Effector memory CD8-positive, alpha-beta T cell (primary cell): ENCODE results near the gene IGF2BP3.
"Not testable (repeated sequence)": the region's sequence is repeated elsewhere in the genome, so short reads cannot be mapped to it uniquely, and the experiment has no call there.

ENCODE experiments used
- ATAC-seq: fragments of 150-1000 bp; cut with Tn5 transposase; replicated peaks from 2 replicates; pipeline ENCODE4 v1.10.0; 2021; ENCODE audit warnings: mild to moderate bottlenecking, moderate library complexity
- DNase-seq, 3 experiments: peaks; one replicate each; pipeline ENCODE4 v3.0.0; 2021
- H3K27ac Mint-ChIP-seq, 2 donors: one replicate each; pipeline ENCODE4 v1.8.0; 2022; ENCODE audit warnings: mild to moderate bottlenecking in 2 of 2, mixed read lengths in 2 of 2, moderate library complexity in 2 of 2
- H3K27me3 Mint-ChIP-seq, 2 donors: one replicate each; pipeline ENCODE4 v1.8.0; 2022; ENCODE audit warnings: mixed read lengths in 2 of 2
- H3K36me3 Mint-ChIP-seq: one replicate; pipeline ENCODE4 v1.8.0; 2022; ENCODE audit warnings: mild to moderate bottlenecking, moderate library complexity, mixed read lengths; ENCODE audit not compliant: insufficient read depth
- H3K4me1 Mint-ChIP-seq, 2 donors: one replicate each; pipeline ENCODE4 v1.8.0; 2022; ENCODE audit warnings: low read depth in 2 of 2, mixed read lengths in 2 of 2
- H3K4me3 Mint-ChIP-seq, 2 donors: one replicate each; pipeline ENCODE4 v1.8.0; 2022; ENCODE audit warnings: mild to moderate bottlenecking in 2 of 2, mixed read lengths in 2 of 2, moderate library complexity in 2 of 2
- H3K9me3 Mint-ChIP-seq, 2 donors: one replicate each; pipeline ENCODE4 v1.8.0; 2022; ENCODE audit warnings: mixed read lengths in 2 of 2

The IGF2BP3 gene

DNA sequence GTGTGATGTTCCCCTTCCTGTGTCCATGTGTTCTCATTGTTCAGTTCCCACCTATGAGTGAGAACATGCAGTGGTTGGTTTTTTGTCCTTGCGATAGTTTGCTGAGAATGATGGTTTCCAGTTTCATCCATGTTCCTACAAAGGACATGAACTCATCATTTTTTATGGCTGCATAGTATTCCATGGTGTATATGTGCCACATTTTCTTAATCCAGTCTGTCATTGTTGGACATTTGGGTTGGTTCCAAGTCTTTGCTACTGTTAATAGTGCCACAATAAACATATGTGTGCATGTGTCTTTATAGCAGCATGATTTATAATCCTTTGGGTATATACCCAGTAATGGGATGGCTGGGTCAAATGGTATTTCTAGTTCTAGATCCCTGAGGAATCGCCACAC, 72.2 kb downstream of the IGF2BP3 start:
- H3K4me3 Mint-ChIP-seq, H3K4me1 Mint-ChIP-seq, H3K27ac Mint-ChIP-seq, H3K9me3 Mint-ChIP-seq, H3K36me3 Mint-ChIP-seq, ATAC-seq, DNase-seq: not testable (repeated sequence)
- H3K27me3 Mint-ChIP-seq: peaks cover 18 to 19% of the 10 kb centered on the region in 2 donors

DNA sequence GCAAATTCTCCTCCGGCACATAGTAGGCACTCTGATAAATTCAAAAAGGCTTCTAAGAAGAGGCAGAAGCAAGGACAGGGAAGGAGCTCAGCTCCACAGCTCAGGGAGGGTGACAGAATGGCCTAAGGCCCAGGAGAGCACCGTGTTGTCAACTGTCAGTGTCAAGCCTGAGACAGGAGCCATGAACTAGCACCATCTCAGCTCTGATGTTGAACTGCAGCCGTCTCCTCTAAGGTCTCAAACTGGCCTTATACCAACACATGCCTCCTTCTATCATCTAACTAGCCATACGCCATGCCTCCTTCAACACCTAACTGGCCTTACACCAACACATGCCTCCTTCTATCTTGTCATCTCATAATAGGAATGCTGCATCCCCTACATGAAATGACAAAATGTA, 73.0 kb downstream of the IGF2BP3 start:
- no peak overlapping the region for H3K4me3 Mint-ChIP-seq
- H3K27ac Mint-ChIP-seq: no peak overlapping the region
- peaks cover 18 to 19% of the 10 kb centered on the region in 2 donors for H3K27me3 Mint-ChIP-seq
- no peaks in the 10 kb centered on the region for H3K4me1 Mint-ChIP-seq
- DNase-seq (no peak), ATAC-seq (no peak)
- no peaks in the 10 kb centered on the region for H3K9me3 Mint-ChIP-seq
- H3K36me3 Mint-ChIP-seq: no peaks in the 10 kb centered on the region

DNA sequence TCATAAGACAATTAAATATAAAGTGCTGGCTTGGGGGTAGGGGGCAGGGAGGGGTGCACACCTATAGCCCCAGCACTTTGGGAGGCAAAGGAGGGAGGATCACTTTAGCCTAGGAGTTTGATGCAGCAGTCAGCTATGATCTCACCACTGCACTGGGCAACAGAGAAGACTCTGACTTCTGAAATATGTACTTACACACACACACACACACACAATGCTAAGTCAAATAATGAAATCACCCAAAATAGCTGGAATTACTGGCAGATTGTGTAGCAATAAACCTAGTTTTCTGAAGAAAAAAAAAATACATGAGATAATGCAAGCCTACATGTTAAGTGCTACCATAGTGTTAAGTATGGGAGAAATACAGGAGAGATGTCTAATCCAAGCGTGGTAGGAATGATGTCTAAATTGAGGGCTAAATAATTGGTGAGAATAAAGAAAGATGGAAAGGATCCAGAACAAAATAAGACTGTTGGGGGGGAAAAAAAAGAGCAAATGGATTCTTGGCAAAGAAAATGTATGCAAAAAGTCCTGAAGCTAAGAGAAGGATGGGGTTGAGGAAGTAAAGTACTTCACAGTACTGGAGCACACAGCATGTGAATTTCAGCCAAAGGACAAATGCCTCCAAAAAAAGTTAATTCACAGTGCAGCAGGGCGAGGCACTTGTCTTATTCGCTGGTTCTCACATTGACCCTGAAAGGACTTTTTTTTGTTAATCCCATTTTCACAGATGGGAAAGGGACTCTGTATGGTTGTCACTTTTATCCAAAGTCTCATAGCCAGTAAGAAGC, 73.9 kb downstream of the IGF2BP3 start:
- H3K9me3 Mint-ChIP-seq: no peaks in the 10 kb centered on the region
- no peaks in the 10 kb centered on the region for H3K4me1 Mint-ChIP-seq
- DNase-seq: no peak
- no peak overlapping the region for H3K4me3 Mint-ChIP-seq
- H3K27me3 Mint-ChIP-seq: peaks cover 18 to 19% of the 10 kb centered on the region in 2 donors
- ATAC-seq: no peak
- no peak overlapping the region for H3K27ac Mint-ChIP-seq
- no peaks in the 10 kb centered on the region for H3K36me3 Mint-ChIP-seq

DNA sequence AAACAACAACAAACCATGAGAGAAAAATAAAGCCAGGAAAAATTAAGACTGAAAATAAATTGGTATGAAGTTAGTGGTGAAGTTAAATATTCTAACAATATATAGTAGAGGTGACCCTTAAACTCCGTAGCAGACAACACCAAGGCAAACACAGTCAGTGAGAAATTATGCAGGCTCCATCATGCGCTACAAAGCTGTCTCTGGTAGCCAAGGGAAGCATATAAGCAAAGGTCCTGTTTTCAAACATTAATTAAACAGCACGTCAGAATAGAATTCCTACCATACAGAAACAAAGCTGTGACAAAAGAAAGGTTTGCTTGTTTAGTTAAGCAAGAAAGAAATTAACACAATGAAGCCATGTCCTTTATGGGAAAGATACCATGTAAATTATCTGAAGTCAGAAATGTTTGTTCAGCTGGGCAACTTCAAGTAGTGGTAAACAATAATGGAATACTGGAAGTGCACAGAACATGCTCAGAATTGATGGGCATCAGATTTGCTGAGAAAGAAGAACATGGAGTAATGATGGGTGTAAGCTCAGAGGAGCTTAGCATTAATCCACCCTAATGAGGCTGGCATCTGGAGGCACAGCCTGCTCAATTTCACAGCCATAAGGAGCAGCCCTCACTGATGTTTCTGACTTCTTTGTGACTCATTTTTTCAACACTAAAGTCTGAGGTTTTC, 75.7 kb downstream of the IGF2BP3 start:
- ATAC-seq (no peak), DNase-seq (no peak)
- Mint-ChIP-seq H3K4me1 (no peaks in the 10 kb centered on the region), H3K9me3 (no peaks in the 10 kb centered on the region), H3K4me3 (no peak overlapping the region), H3K27ac (no peak overlapping the region), H3K36me3 (no peaks in the 10 kb centered on the region), H3K27me3 (peaks cover 6 to 9% of the 10 kb centered on the region in 2 donors)

DNA sequence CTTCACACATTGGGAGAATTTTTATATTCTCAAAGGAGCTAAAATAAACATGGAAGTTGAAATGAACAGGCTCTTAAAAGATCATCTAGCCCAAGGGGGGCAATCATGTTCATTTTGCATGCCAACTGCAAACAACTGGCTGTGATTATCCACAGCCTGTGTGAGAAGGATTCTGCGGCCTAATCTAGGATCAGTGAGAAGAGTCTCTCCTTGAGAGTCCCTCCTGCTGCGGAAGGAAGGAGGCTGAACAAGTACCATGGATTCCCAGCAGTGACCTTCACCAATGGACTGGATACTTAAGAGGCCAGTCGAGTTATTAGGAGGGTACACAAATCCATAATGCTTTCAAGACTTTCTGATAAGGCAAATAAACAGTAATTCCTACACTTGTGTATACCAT, 76.7 kb downstream of the IGF2BP3 start:
- no peak for DNase-seq
- Mint-ChIP-seq H3K4me1 (no peaks in the 10 kb centered on the region), H3K27ac (no peak overlapping the region), H3K4me3 (no peak overlapping the region), H3K36me3 (no peaks in the 10 kb centered on the region), H3K27me3 (peaks cover 8 to 9% of the 10 kb centered on the region in 2 donors), H3K9me3 (no peaks in the 10 kb centered on the region)
- ATAC-seq: no peak

DNA sequence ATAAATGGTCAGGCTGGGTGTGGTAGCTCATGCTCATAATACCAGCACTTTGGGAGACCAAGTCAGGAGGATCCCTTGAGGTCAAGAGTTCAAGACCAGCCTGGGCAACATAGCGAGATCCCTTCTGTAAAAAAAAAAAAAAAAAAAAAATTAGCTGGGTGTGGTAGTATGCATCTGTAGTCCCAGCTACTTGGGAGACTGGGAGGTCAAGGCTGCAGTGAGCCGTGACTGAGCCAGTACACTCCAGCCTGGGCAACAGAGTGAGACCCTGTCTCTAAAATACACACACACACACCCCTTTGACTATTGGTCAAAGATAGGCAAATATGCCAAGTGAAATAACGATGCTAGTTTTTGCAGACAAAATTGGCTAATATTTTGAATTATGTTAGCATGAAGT, 80.6 kb downstream of the IGF2BP3 start:
- Mint-ChIP-seq H3K27me3 (peaks cover 13 to 20% of the 10 kb centered on the region in 2 donors), H3K4me1 (no peaks in the 10 kb centered on the region), H3K27ac (no peak overlapping the region), H3K4me3 (no peak overlapping the region), H3K36me3 (no peaks in the 10 kb centered on the region), H3K9me3 (no peaks in the 10 kb centered on the region)
- DNase-seq (no peak), ATAC-seq (no peak)

DNA sequence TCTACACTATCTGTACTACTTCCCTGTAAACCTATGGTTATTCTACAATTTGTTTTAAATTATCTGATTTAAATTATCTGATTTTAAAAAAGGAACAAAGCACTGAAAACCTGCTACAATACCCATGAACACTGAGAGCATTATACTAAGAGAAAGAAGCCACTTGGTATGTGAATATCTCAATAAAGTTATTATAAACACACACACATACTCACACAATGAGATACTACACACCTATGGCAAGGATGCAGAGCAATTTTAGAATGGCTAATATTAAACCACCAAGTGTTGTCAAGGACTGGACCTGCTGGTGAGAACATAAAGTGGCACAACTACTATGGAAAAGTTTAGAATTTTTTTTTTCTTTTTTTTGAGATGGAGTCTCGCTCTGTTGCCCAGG, 82.7 kb downstream of the IGF2BP3 start:
- H3K4me3 Mint-ChIP-seq: no peak overlapping the region
- H3K36me3 Mint-ChIP-seq: no peaks in the 10 kb centered on the region
- H3K27me3 Mint-ChIP-seq: peaks cover 28% of the 10 kb centered on the region in 2 donors
- no peaks in the 10 kb centered on the region for H3K4me1 Mint-ChIP-seq
- no peaks in the 10 kb centered on the region for H3K9me3 Mint-ChIP-seq
- DNase-seq (no peak), ATAC-seq (no peak)
- no peak overlapping the region for H3K27ac Mint-ChIP-seq

DNA sequence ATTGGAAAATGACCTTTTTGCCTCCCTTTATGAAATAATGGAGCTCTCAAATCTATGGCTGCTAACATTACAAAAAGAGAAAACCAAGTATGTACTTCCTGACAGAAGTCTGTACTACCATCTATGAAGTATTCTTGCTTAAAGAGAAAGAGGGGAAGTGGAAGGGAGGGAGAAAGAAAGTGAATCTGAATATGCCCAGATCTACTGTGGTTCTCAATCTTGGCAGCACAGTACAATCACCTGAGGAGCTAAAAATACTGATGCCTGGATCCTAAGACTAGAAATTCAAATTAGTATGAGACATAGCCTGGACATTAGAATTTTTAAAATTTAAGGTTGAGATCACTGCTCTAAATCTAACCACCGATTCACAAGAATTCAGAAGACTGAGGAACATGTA, 85.2 kb downstream of the IGF2BP3 start:
- Mint-ChIP-seq H3K27me3 (peaks cover 39 to 50% of the 10 kb centered on the region in 2 donors), H3K9me3 (no peaks in the 10 kb centered on the region), H3K4me3 (no peak overlapping the region), H3K4me1 (no peaks in the 10 kb centered on the region), H3K36me3 (no peaks in the 10 kb centered on the region), H3K27ac (no peak overlapping the region)
- no peak for ATAC-seq
- DNase-seq: no peak

DNA sequence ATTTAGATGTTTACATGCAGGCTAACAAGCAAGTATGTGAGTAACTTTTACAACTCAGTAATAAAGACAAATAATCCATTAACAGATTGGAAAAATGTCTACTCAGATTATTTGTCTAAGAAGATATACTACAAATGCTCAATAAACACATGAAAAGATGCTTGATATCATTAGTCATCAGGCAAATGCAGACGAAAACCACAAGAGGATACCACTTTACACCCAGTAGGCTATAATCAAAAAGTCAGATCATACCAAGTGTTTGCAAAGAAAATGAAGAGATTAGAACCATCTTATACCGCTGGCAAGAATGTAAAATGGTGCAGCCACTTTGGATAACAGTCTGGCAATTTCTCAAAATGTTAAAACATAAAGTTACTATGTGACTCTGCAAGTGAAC, 87.1 kb downstream of the IGF2BP3 start:
- Mint-ChIP-seq H3K27me3 (peaks cover 33 to 52% of the 10 kb centered on the region in 2 donors), H3K27ac (no peak overlapping the region), H3K9me3 (no peaks in the 10 kb centered on the region), H3K4me3 (no peak overlapping the region), H3K36me3 (no peaks in the 10 kb centered on the region), H3K4me1 (no peaks in the 10 kb centered on the region)
- DNase-seq (no peak), ATAC-seq (no peak)

DNA sequence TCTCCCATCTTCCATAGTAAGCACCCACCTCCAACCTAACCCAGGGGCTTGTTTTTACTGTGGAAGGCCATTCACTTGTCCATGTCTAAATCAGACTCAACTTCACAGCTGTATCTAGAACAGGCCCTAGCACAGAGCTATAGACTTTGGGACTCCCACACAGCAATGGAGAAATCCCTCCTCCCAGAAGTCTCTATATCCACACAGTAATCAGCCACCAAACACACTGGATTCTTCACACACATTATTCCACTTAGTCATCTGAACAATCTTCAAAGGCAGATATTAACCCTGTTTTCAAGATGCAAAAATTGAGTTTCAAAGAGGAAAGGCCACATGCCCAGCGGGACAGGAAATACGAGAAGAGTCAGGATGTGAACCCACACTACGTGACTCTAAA, 89.3 kb downstream of the IGF2BP3 start:
- Mint-ChIP-seq H3K9me3 (no peaks in the 10 kb centered on the region), H3K27me3 (peaks cover 28 to 43% of the 10 kb centered on the region in 2 donors), H3K4me3 (no peak overlapping the region), H3K36me3 (no peaks in the 10 kb centered on the region), H3K27ac (no peak overlapping the region), H3K4me1 (no peaks in the 10 kb centered on the region)
- ATAC-seq (no peak), DNase-seq (no peak)

DNA sequence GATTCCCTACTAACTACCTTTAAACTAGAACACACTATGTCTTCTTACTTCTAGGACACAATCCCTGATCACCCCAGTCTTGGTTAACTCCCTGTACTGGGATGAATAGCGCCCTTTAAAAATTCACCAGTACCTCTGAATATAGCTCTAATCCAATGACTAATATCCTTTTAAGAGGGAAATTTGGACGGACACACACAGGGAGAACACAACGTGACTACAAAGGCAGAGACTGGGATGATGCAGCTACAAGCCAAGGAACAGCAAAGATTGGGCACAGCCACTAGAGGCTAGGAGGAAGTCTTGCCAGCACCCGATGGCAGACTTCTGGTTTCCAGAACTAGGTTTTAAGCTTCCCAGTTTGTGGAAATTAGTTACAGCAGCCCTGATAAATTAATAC, 89.7 kb downstream of the IGF2BP3 start:
- Mint-ChIP-seq H3K4me1 (no peaks in the 10 kb centered on the region), H3K27me3 (peaks cover 30 to 47% of the 10 kb centered on the region in 2 donors), H3K4me3 (no peak overlapping the region), H3K27ac (no peak overlapping the region), H3K9me3 (no peaks in the 10 kb centered on the region), H3K36me3 (no peaks in the 10 kb centered on the region)
- DNase-seq (no peak), ATAC-seq (no peak)

DNA sequence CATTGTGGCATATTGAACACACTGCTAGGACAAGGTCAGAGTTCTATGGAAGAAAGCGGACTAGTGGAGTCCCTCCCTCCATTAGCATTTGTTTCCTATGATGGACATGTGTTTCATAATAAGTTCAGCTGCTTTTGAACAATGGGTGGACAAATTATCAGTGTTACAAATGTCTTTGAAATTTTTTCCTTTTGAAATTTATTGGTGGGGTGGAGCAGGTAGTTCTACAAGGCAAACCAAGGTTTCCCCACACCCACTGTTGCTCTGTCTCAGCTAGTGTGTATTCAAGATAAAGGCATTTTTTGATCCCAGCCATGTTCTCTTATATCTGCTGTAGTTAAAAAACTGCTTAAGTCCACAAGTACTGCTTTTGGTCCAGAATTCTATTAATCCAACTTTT, 91.3 kb downstream of the IGF2BP3 start:
- no peak overlapping the region for H3K27ac Mint-ChIP-seq

DNA sequence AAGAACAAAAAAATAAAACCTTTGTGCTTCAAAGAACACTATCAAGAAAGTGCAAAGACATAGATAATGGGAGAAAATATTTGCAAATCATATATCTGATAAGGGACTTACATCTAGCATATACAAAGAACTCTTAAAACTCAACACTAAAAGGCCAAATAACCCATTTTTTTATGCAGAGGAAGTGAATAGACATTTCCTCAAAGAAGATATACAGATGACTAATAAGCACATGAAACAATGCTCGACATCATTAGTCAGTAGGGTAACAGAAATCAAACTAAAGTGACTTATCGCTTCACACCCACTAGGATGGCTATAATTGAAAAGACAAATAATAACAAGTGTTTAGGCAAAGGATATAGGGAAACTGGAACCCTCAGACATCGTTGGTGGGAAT, 93.2 kb downstream of the IGF2BP3 start:
- peaks cover 0 to 3% of the 10 kb centered on the region in 2 donors for H3K4me1 Mint-ChIP-seq
- H3K4me3 Mint-ChIP-seq: no peak overlapping the region
- DNase-seq (no peak), ATAC-seq (no peak)
- H3K9me3 Mint-ChIP-seq: no peaks in the 10 kb centered on the region
- no peak overlapping the region for H3K27ac Mint-ChIP-seq
- peaks cover 31 to 54% of the 10 kb centered on the region in 2 donors for H3K27me3 Mint-ChIP-seq
- H3K36me3 Mint-ChIP-seq: no peaks in the 10 kb centered on the region

More for the DNA sequence above, 91.3 kb downstream of the IGF2BP3 start:
- Mint-ChIP-seq H3K4me1 (no peaks in the 10 kb centered on the region), H3K9me3 (no peaks in the 10 kb centered on the region), H3K36me3 (no peaks in the 10 kb centered on the region), H3K27me3 (peaks cover 26 to 54% of the 10 kb centered on the region in 2 donors), H3K4me3 (no peak overlapping the region)
- no peak for DNase-seq
- no peak for ATAC-seq
